H1 (cell line): ENCODE measurements around the gene KCNQ1OT1. TPM values are rescaled to one million over a fixed set of nuclear protein-coding genes. Genes with fewer than 3 reads are reported as not detected.
A peak's percentile ranks its signal among the peaks of the same experiment; 100 is the strongest.

Source experiments
- CTCF ChIA-PET: fragments of 300-600 bp; sonication (Branson Sonifier 250); formaldehyde crosslinking; loops from one replicate; lab custom pipeline; 2021; ENCODE audit not compliant: partially characterized antibody; lab: Charles Lee
- POLR2A ChIA-PET: fragments of 300-600 bp; sonication (Branson Sonifier 250); formaldehyde crosslinking; loops from one replicate; lab custom pipeline; 2021; ENCODE audit warnings: inconsistent platforms; ENCODE audit not compliant: partially characterized antibody; lab: Charles Lee
- DNase-seq, 2 experiments: peaks; one replicate each; pipeline versions ENCODE4 v3.0.0 to v3.0.0-alpha.2; 2010 to 2022; ENCODE audit warnings: low spot score in 2 of 2, low read depth in 1 of 2, mixed read lengths in 1 of 2
- FAIRE-seq: peaks from 2 replicates; lab custom pipeline; 2011; peaks lifted over from hg19 to GRCh38; lab: Jason Lieb, UNC
- H2AFZ ChIP-seq: 2 replicates; pipeline ENCODE4 v1.8.1; 2012; ENCODE audit warnings: low read length, inconsistent platforms
- H2AK5ac ChIP-seq: 2 replicates; pipeline ENCODE4 v1.6.1; 2013; ENCODE audit warnings: low read depth, low read length
- H2BK120ac ChIP-seq: replicated peaks from 2 replicates; pipeline ENCODE3; 2013; ENCODE audit warnings: low read depth, low read length, inconsistent platforms
- H2BK12ac ChIP-seq: 2 replicates; pipeline ENCODE4 v1.6.1; 2013; ENCODE audit warnings: low read depth, low read length
- H2BK15ac ChIP-seq: 2 replicates; pipeline ENCODE4 v1.6.1; 2013; ENCODE audit warnings: low read length
- H2BK20ac ChIP-seq: 2 replicates; pipeline ENCODE4 v1.6.1; 2013; ENCODE audit warnings: low read length
- H2BK5ac ChIP-seq: 2 replicates; pipeline ENCODE4 v1.6.1; 2013; ENCODE audit warnings: low read depth, low read length
- H3K14ac ChIP-seq: 2 replicates; pipeline ENCODE4 v1.6.1; 2013; ENCODE audit warnings: inconsistent platforms; ENCODE audit not compliant: insufficient read length
- H3K18ac ChIP-seq: 2 replicates; pipeline ENCODE4 v1.6.1; 2013; ENCODE audit warnings: low read length; ENCODE audit errors: extremely low read depth
- H3K23ac ChIP-seq: 2 replicates; pipeline ENCODE4 v1.6.1; 2013; ENCODE audit warnings: inconsistent platforms; ENCODE audit not compliant: insufficient read length
- H3K23me2 ChIP-seq: 2 replicates; pipeline ENCODE4 v1.6.1; 2013; ENCODE audit warnings: low read depth, low read length
- H3K27ac ChIP-seq: 2 replicates; pipeline ENCODE4 v1.6.1; 2011; ENCODE audit warnings: low read depth, low read length, inconsistent platforms
- H3K27me3 ChIP-seq, 4 experiments: replicated peaks in 1 of 4; 1 replicate in 1 of 4; 2 replicates in 3 of 4; pipeline versions ENCODE4 v1.6.1 to v1.8.1; 2011 to 2013; ENCODE audit warnings: low read length in 3 of 4, mild to moderate bottlenecking in 3 of 4, inconsistent platforms in 2 of 4, mixed read lengths in 2 of 4, moderate library complexity in 1 of 4; ENCODE audit not compliant: control insufficient read depth in 3 of 4, insufficient read depth in 3 of 4; ENCODE audit errors: extremely low read depth in 1 of 4
- H3K36me3 ChIP-seq, 4 experiments: 2 replicates each; pipeline versions ENCODE4 v1.6.1 to v1.8.1; 2011 to 2013; ENCODE audit warnings: mild to moderate bottlenecking in 4 of 4, low read length in 3 of 4, moderate library complexity in 2 of 4, control low read depth in 1 of 4, inconsistent platforms in 1 of 4; ENCODE audit not compliant: insufficient read depth in 4 of 4, control insufficient read depth in 2 of 4
- H3K4ac ChIP-seq: replicated peaks from 2 replicates; pipeline ENCODE3; 2013; ENCODE audit warnings: low read length, low read depth, mixed read lengths, inconsistent platforms; ENCODE audit not compliant: insufficient read length
- H3K4me1 ChIP-seq, 4 experiments: replicated peaks in 1 of 4; 1 replicate in 1 of 4; 2 replicates in 3 of 4; pipeline versions ENCODE4 v1.6.1 to v1.8.1; 2011 to 2013; ENCODE audit warnings: low read length in 3 of 4, inconsistent platforms in 2 of 4, mixed read lengths in 1 of 4; ENCODE audit not compliant: insufficient read depth in 4 of 4, control insufficient read depth in 3 of 4
- H3K4me2 ChIP-seq, 2 experiments: 2 replicates each; pipeline versions ENCODE4 v1.6.1 to v1.8.1; 2011 to 2013; ENCODE audit warnings: low read depth in 2 of 2, low read length in 2 of 2, control low read depth in 1 of 2, inconsistent platforms in 1 of 2, mild to moderate bottlenecking in 1 of 2; ENCODE audit not compliant: insufficient read depth in 1 of 2
- H3K4me3 ChIP-seq, 4 experiments: fragments of 200-600, 300-600 bp in 1 of 4; sonication (generic), shearing (Covaris generic), sonication (Bioruptor Twin) in 1 of 4; 2 replicates each; pipeline versions ENCODE4 v1.5.1 to v1.8.1; 2011 to 2016; ENCODE audit warnings: low read length in 4 of 4, low read depth in 3 of 4, control low read depth in 2 of 4, inconsistent platforms in 2 of 4, mild to moderate bottlenecking in 2 of 4, mixed read lengths in 1 of 4, moderate library complexity in 1 of 4; ENCODE audit not compliant: insufficient read depth in 2 of 4; ENCODE audit errors: extremely low read depth in 1 of 4
- H3K56ac ChIP-seq: replicated peaks from 2 replicates; pipeline ENCODE3; 2013; ENCODE audit warnings: low read depth, mild to moderate bottlenecking, mixed read lengths, low read length, inconsistent platforms; ENCODE audit not compliant: insufficient read length
- H3K79me1 ChIP-seq: 2 replicates; pipeline ENCODE4 v1.6.1; 2013; ENCODE audit warnings: low read depth, low read length, control low read depth
- H3K79me2 ChIP-seq, 2 experiments: 2 replicates each; pipeline versions ENCODE4 v1.6.1 to v1.8.1; 2012 to 2013; ENCODE audit warnings: low read length in 2 of 2, mild to moderate bottlenecking in 2 of 2, inconsistent platforms in 1 of 2; ENCODE audit not compliant: insufficient read depth in 2 of 2, control insufficient read depth in 1 of 2
- H3K9ac ChIP-seq, 4 experiments: replicated peaks in 1 of 4; 1 replicate in 1 of 4; 2 replicates in 3 of 4; pipeline versions ENCODE4 v1.6.1 to v1.8.1; 2011 to 2013; ENCODE audit warnings: low read depth in 3 of 4, low read length in 3 of 4, control low read depth in 2 of 4, mild to moderate bottlenecking in 2 of 4, moderate library complexity in 2 of 4, inconsistent platforms in 1 of 4; ENCODE audit errors: extremely low read depth in 1 of 4
- H3K9me3 ChIP-seq, 2 experiments: 2 replicates each; pipeline versions ENCODE4 v1.6.1 to v1.8.1; 2012 to 2013; ENCODE audit warnings: mild to moderate bottlenecking in 2 of 2, moderate library complexity in 2 of 2, control low read depth in 1 of 2, inconsistent platforms in 1 of 2, low read depth in 1 of 2, low read length in 1 of 2, mixed read lengths in 1 of 2; ENCODE audit not compliant: insufficient read depth in 2 of 2
- H4K20me1 ChIP-seq, 2 experiments: replicated peaks in 1 of 2; 2 replicates each; pipeline versions ENCODE3 to v1.8.1; 2011 to 2013; ENCODE audit warnings: inconsistent platforms in 2 of 2, low read length in 2 of 2, mild to moderate bottlenecking in 1 of 2; ENCODE audit not compliant: insufficient read depth in 2 of 2, control insufficient read depth in 1 of 2
- H4K5ac ChIP-seq: 2 replicates; pipeline ENCODE4 v1.6.1; 2013; ENCODE audit warnings: low read length, low read depth, mixed read lengths, inconsistent platforms; ENCODE audit not compliant: insufficient read length
- H4K8ac ChIP-seq: 2 replicates; pipeline ENCODE4 v1.8.0; 2013; ENCODE audit warnings: mild to moderate bottlenecking, moderate library complexity, low read length, inconsistent platforms; ENCODE audit not compliant: insufficient read depth; ENCODE audit errors: extremely low read depth
- H4K91ac ChIP-seq: replicated peaks from 2 replicates; pipeline ENCODE3; 2013; ENCODE audit warnings: low read length, mixed read lengths, inconsistent platforms; ENCODE audit not compliant: insufficient read length
- TCF12 ChIP-seq: IDR thresholded peaks from 2 replicates; pipeline ENCODE4 v1.6.1; 2011; ENCODE audit warnings: low read depth, mild to moderate bottlenecking, low read length
- WGBS, 2 experiments: shearing (Covaris generic) in 1 of 2; methylation state at CpG; one replicate each; pipeline versions ENCODE4 v1.1.6 to v1.1.7; 2013 to 2015; ENCODE audit warnings: low lambda C conversion rate in 2 of 2, mixed read lengths in 2 of 2, inconsistent platforms in 1 of 2, low coverage in 1 of 2, missing lambda C conversion rate in 1 of 2; ENCODE audit not compliant: insufficient replicate concordance in 2 of 2, insufficient coverage in 1 of 2, insufficient read length in 1 of 2; ENCODE audit errors: extremely low coverage in 1 of 2, missing lambda C conversion rate in 1 of 2; 5-methylcytosine and 5-hydroxymethylcytosine counted together
- polyA plus RNA-seq, 7 experiments: library from polyadenylated mRNA; depleted of rRNA in 3 of 7; stranded (reverse) in 5 of 7; unstranded in 2 of 7; fragments of >200 nt in 5 of 7; fragments of 200-250 nt in 2 of 7; gene quantifications; 1 replicate in 5 of 7; 2 replicates in 1 of 7; 4 replicates in 1 of 7; pipeline versions ENCODE4 v1.2.1 to v1.2.3, GENCODE V29; 2011 to 2013; ENCODE audit warnings: missing spikeins in 2 of 7, mixed read lengths in 2 of 7
- total RNA-seq: library from RNA; stranded (reverse); fragmentation: NEBNext Ultra II Directional; extraction: Animal tissue kit (Norgen Biotek cat#: 25700); gene quantifications from 2 replicates; pipeline ENCODE4 v1.2.1, GENCODE V29; 2021

Gene KCNQ1OT1
- total and polyA plus RNA-seq, 2 of the 8 experiments (the other 6 are each of a cell fraction or from before 2014, with no cell fraction given): 0.21 to 1.2 TPM

DNA sequence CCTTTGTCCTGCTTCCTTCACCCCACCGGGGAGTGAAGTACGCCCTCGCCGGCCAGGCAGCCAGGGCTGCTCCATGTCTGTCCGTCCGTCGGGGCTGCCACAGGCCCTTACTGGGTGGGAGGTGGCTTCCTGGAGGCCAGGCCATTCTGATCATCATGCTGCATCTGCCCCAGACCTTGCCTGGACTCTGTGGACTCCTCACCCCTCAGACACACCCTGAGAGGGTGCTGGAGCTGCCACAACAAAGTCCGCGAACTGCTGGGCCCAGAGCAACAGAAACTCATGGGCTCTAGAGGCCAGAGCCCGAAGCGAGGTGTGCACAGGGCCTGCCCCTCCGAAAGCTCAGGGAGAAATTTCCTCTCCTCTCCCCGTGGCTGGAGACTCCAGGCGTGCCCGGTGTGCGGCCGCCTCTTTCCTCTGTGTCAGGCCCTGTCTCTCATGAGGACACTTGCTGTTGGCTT, 124.2 kb downstream of the KCNQ1OT1 start:
- Histone ChIP-seq H4K91ac (no peak overlapping the region), H3K27me3 (peaks cover 5 to 58% (median 39%) of the 10 kb centered on the region in 4 experiments; a peak in 6 of 7 replicates)
- no peak for TF ChIP-seq TCF12
- TF ChIP-seq, all 59 proteins: peak for 0
- Histone ChIP-seq H3K9ac (no peak overlapping the region), H3K18ac (no peak overlapping the region), H2AFZ (no peak overlapping the region), H3K56ac (no peak overlapping the region), H2BK20ac (no peak overlapping the region), H4K5ac (no peak overlapping the region), H4K8ac (no peak overlapping the region), H2BK15ac (0 out of 2 replicates have a peak overlapping the region, but pooled peaks have one; percentile 61), H2BK120ac (no peak overlapping the region), H3K79me2 (no peaks in the 10 kb centered on the region), H2BK5ac (no peak overlapping the region), H3K23ac (no peak overlapping the region), H3K23me2 (no peaks in the 10 kb centered on the region), H2BK12ac (no peak overlapping the region), H3K4me1 (peaks cover 0 to 5% (median 0%) of the 10 kb centered on the region in 4 experiments; a peak in 4 of 7 replicates), H3K79me1 (no peaks in the 10 kb centered on the region), H3K14ac (no peak overlapping the region), H3K9me3 (peaks cover 0 to 3% of the 10 kb centered on the region in 2 experiments; a peak in 1 of 4 replicates), H3K4ac (no peak overlapping the region), H3K27ac (no peak overlapping the region), H4K20me1 (peaks cover 0 to 2% of the 10 kb centered on the region in 2 experiments), H3K36me3 (no peaks in the 10 kb centered on the region), H2AK5ac (no peak overlapping the region), H3K4me3 (no peak overlapping the region), H3K4me2 (no peak overlapping the region)
- CTCF ChIA-PET: interaction anchor here (1.4 to 1.6 kb wide), 2 partner anchors 12 to 44 kb away, joined by 3 to 8 read pairs; no protein-coding TSS in a partner anchor
- DNase-seq (no peak), FAIRE-seq (no peak)
- POLR2A ChIA-PET: no interaction called here
- 94% methylated on average over 13 of the region's 17 CpGs; no CpG with 5 or more reads in 1 of the 2 experiments for WGBS, 2 experiments
